Activated CD8-positive, alpha-beta memory T cell treated with anti-CD3 and anti-CD28 coated beads for 1 hour (primary cell): ENCODE measurements around the gene F2.
"Not testable (repeated sequence)": the region's sequence is repeated elsewhere in the genome, so short reads cannot be mapped to it uniquely, and the experiment has no call there.

ENCODE experiments used
- DNase-seq, 2 donors: peaks; one replicate each; pipeline ENCODE4 v3.0.0-alpha.2; 2020; ENCODE audit warnings: low read depth in 1 of 2; ENCODE audit errors: extremely low read depth in 1 of 2

Gene F2

GRCh38 chr11:46711303-46711702, 7.7 kb upstream of the F2 start:
- DNase-seq, result no peak

GRCh38 chr11:46712874-46713576, 6.0 kb upstream of the F2 start:
- no peak for DNase-seq

- not testable (repeated sequence) for DNase-seq
Measured at GRCh38 chr11:46717825-46718154, 1.2 kb upstream of the F2 start.

GRCh38 chr11:46718155-46719019, 626 bp upstream of the F2 start:
- DNase-seq, result no peak

DNA sequence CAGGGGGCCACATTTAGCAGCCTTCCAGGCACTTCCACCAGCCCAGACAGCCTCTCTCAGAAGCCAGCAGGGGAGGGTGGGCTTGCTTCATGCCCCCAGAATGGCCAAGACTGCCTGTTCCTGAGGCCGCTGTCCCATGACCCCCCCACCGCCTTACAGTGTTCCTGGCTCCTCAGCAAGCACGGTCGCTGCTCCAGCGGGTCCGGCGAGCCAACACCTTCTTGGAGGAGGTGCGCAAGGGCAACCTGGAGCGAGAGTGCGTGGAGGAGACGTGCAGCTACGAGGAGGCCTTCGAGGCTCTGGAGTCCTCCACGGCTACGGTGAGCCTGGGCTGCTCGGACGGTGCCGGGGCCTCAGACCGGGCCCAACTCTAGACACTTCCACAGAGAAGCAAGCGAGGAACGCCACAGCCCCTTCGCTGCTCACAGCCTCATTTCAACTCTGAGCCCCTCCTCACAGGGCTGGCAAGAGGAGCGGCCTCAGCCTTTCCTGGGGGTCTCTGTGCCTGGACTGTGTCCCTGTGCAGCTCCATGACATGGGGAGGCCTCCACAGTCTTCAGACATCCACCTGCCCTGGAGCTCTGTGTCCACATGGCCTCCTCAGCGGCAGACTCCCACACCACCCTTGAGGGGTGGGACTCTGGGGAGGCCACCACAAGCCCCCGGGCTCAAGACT, 668 bp downstream of the F2 start:
- DNase-seq, result no peak

GRCh38 chr11:46721286-46721685, 2.3 kb downstream of the F2 start:
- DNase-seq, result no peak

DNA sequence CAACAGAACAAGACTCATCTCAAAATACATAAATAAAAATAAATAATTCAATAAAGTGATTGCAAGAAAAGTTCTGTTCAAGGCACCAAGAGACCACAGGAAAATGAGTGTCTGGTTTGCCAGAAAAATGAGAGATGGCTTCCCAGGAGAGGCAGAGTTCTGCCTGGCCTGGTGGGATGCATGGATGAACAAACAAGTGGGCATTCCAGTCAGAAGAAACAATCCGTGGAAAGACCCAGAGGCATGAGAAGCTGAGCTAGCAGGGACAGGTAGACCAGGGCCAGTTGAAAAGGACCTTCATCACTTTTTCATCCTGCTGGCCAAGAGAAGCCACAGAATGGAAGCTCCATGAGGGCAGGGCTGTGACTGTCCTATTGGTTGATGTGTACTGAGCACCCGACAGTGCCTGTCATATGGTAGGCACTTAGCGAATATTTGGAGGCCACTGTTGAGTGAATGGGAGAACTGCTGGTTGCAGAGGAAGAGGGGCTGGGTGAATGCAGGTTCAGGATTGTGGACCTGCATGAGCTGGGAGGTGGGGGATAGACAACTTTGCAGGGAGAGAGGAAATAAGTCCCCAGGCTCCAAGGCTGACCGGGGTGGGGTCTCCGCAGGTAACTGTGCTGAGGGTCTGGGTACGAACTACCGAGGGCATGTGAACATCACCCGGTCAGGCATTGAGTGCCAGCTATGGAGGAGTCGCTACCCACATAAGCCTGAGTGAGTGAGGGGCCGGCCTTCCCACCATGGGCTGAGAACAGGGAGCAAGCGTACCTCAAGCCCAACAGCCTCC, 3.7 kb downstream of the F2 start:
- no peak for DNase-seq

GRCh38 chr11:46723359-46723680, 4.3 kb downstream of the F2 start:
- DNase-seq, result no peak

DNA sequence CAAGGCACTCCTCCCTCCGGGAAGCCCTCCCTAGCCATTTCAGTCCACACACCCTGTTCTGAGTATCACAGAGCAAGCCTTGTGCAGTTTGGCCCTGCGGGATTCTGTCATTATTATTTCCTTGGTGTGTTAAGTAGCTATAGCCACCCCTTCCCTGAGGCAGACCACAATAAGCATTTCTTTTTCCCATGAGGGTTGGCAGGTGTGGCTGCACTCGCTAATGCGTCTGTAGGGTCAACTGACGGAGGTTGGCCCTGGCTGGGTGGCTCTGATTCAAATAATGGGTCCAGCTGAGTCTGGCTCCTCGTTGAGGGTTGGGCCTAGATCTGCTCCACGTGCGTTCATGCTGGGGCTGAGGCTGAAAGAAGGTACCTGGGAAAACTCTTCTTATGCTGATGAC, 5.1 kb downstream of the F2 start:
- no peak for DNase-seq

DNA sequence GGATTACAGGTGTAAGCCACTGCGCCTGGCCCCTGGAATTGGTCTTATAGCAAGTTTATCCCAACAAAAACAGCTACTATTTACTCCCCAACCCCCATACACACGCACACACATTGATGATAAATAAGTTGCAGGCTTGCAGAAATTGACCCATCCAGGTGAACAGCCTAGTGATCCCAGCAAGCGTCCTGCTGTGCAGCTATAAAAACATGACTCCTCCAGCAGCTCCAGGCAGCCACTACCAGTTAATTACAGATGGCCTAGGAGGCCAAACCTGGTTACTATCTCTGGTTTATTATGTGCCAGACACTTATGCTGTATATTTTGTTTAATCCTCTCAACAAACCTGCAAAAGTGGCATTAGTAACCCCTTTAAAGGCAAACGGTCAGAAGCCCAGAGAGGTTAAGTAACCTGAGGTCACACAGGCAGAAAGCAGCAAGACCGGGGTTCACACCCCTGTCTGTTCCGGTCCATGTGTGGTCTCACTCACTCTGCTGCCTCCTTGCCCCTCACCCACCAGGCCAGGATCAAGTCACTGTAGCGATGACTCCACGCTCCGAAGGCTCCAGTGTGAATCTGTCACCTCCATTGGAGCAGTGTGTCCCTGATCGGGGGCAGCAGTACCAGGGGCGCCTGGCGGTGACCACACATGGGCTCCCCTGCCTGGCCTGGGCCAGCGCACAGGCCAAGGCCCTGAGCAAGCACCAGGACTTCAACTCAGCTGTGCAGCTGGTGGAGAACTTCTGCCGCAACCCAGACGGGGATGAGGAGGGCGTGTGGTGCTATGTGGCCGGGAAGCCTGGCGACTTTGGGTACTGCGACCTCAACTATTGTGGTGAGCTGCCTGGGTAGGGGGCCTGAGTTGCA, 6.6 kb downstream of the F2 start:
- DNase-seq, result no peak

GRCh38 chr11:46726206-46726862, 7.3 kb downstream of the F2 start:
- no peak for DNase-seq

DNA sequence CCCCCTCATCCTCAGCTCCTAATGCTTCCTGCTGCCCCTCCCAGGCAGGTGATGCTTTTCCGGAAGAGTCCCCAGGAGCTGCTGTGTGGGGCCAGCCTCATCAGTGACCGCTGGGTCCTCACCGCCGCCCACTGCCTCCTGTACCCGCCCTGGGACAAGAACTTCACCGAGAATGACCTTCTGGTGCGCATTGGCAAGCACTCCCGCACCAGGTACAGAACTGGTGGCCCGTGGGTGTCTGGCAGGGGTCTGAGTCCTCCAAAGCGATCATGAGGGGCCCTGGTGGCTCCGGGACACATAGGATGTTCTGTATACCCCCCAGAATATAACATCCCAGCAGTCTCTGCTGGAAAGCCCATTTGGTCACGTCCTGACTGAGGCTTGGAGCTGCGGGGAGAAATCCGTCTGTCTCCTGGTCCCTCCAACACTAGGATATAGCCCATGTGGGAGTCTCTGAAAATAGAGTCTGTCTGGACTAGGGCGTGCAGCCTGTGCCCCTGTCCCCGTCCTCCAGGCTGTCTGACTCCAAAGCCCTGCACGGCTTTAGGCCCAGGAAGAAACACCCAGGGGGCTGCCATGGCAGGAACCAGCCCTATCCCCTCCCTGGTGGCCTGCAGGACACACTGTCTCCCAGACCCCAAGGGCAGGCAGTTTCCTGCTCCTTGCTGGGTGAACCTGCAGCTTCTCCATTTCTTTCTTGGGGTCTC, 9.1 kb downstream of the F2 start:
- no peak for DNase-seq

GRCh38 chr11:46728659-46729040, 9.6 kb downstream of the F2 start:
- DNase-seq, result no peak

- DNase-seq, result no peak
Measured at GRCh38 chr11:46729110-46730027, 10.4 kb downstream of the F2 start.

DNA sequence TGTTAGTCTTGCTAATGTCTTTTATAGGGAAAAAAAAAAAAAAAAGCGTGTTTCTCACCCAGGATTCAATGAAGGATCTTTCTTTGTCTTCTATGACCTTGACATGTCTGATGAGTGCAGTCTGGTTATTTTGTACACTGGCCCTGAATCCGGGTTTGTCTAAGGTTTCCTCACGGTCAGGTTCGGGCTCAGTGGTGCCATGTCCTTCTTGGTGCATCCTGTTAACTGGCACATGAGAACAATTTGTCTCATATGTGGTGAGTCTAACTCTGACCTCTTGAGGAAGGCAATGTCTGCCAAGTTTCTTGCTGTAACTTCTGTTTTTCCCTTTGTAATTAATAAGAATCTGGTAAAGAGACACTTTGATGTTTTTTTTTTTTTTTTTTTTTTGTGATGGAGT, 12.5 kb downstream of the F2 start:
- no peak for DNase-seq

- DNase-seq, result no peak
Measured at GRCh38 chr11:46733234-46733633, 14.2 kb downstream of the F2 start.

DNA sequence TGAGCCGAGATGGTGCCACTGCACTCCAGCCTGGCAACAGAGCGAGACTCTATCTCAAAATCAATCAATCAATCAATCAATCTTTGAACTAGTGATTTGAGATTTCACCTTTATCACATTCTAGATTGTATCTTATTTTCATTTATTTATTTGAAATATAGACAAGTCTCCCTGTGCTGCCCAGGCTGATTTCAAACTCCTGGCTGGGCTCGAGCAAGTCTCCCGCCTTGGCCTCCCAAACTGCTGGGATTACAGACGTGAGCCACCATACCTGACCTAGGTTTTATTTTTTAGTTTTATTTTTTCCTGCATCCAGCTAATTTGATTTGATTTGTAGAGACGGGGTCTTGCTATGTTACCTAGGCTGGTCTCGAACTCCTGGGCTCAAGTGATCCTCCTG, 17.1 kb downstream of the F2 start:
- no peak for DNase-seq

DNA sequence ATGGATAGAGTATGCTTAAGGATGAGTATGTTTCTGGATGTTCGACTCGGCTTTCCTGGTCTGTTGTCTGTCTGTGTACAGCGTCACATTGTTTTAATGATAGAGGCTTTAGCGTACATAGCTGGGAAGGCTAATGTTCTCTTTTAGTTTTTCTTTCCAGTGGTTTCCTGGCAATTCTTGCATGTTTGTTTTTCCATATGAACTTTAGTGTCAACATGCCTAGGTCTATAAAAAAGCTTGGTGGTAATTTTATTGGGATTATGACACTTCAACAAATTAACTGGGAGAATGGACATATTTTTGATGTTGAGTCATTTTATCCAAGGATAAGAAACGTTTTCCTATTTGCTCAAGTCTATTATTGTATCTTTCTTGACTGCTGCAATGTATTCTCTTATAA, 17.6 kb downstream of the F2 start:
- DNase-seq, result no peak
